ENCODE measurements around the gene CHEK1. TPM values are rescaled to one million over a fixed set of nuclear protein-coding genes. Genes with fewer than 3 reads are reported as not detected.

The CHEK1 gene
- total and polyA plus RNA-seq, 2 donors (not counting 3 experiments of a cell fraction or from before 2014, with no cell fraction given): 15.0 to 66.1 TPM

- no TSS peak for BruUV-seq (replicated peaks)
- no peak for FAIRE-seq
- Histone ChIP-seq H3K9me1 (replicated peaks; ENCODE audit: control insufficient read depth, extremely low read depth, insufficient read depth, low read length) (no peaks in the 10 kb centered on the region), H3K9ac (replicated peaks; ENCODE audit: extremely low read depth, insufficient read depth, low read length) (peak overlapping the region; percentile 64), H3K36me3 (ENCODE audit: control insufficient read depth in 2 of 2, extremely low read depth in 1 of 2, insufficient read depth in 2 of 2, low read length in 2 of 2) (peaks cover 0 to 6% of the 10 kb centered on the region in 2 experiments), H3K4me3 (replicated peaks in 1 of 3; ENCODE audit: insufficient read depth in 1 of 3, low read depth in 1 of 3, low read length in 3 of 3) (peak overlapping the region; percentile 24 to 91 (median 60)), H3K4me2 (ENCODE audit: insufficient read depth, low read length) (peak overlapping the region; percentile 96), H3K79me2 (ENCODE audit: control insufficient read depth, insufficient read depth, low read length) (peaks cover 15% of the 10 kb centered on the region), H2AFZ (ENCODE audit: low read depth, low read length) (peak overlapping the region; percentile 24), H3K27ac (ENCODE audit: insufficient read depth, low read depth, low read length) (peak overlapping the region; percentile 49), H3K27me3 (ENCODE audit: control insufficient read depth in 2 of 2, insufficient read depth in 2 of 2, low read length in 2 of 2) (no peaks in the 10 kb centered on the region), H3K4me1 (ENCODE audit: control insufficient read depth, extremely low read depth, insufficient read depth, low read length) (peaks cover 18% of the 10 kb centered on the region), H3K9me3 (replicated peaks; ENCODE audit: control insufficient read depth, insufficient read depth, low read length) (no peaks in the 10 kb centered on the region), H4K20me1 (replicated peaks; ENCODE audit: control insufficient read depth, extremely low read depth, insufficient read depth, low read length) (no peaks in the 10 kb centered on the region)
- CTCF ChIA-PET: interaction anchor here (0.7 to 7.0 kb wide), 7 partner anchors 16 to 253 kb away, joined by 3 to 44 read pairs (median 3); no protein-coding TSS in a partner anchor
- intact Hi-C loops (cut with micrococcal nuclease) (loop anchor here (5.0 kb wide), 1 partner anchor 130 kb away; the partner anchor contains the start of gene FEZ1), dilution Hi-C loops (cut with MboI; ENCODE audit: extremely low pct_ligation_motif_present, low sequenced_read_pairs) (no loop called here)
- POLR2A ChIA-PET: no interaction called here
- TF ChIP-seq FOS (IDR thresholded peaks at IDR 0.05; ENCODE audit: borderline replicate concordance, insufficient read depth, low read length) (peak; percentile 56), GATA2 (IDR thresholded peaks at IDR 0.05; ENCODE audit: insufficient read depth, insufficient read length, low read depth, low read length) (no peak)
- peak; percentile 45 for DNase-seq (ENCODE audit: low read depth, low spot score)
Observed at GRCh38 chr11:125627236-125627910, 2.4 kb downstream of the CHEK1 start.

DNA sequence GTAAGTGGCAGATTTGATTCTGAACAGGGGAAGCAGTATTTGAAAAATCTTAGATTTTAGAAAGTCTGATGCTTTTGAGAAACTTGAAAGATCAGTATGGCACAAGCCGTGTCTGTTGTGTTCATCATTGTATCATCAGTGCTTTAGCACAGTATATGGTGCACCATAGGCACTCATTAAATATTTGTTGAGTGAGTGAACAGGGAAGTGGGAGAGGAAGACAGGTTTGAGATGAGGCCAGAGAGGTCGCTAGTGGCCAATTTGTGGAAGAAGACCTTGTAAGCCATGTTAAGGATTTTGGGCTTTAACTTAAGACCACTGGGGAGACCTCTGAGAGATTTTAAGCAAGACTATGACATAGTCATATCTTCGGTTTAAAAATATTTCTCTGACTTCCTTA lies 12.9 kb downstream of the CHEK1 start:
- TF ChIP-seq CTCF (IDR thresholded peaks at IDR 0.05; ENCODE audit: extremely low read depth in 1 of 2, insufficient read depth in 1 of 2, low read depth in 1 of 2, low read length in 2 of 2) (no peak), POLR2A (IDR thresholded peaks at IDR 0.05; ENCODE audit: low read depth, low read length) (no peak), MYC (IDR thresholded peaks at IDR 0.05; ENCODE audit: low read depth, low read length) (no peak), GATA2 (IDR thresholded peaks at IDR 0.05; ENCODE audit: insufficient read depth, insufficient read length, low read depth, low read length) (no peak), FOS (IDR thresholded peaks at IDR 0.05; ENCODE audit: borderline replicate concordance, insufficient read depth, low read length) (no peak), EZH2 (IDR thresholded peaks at IDR 0.05; ENCODE audit: borderline replicate concordance, low read depth, low read length, severe bottlenecking) (no peak), JUN (IDR thresholded peaks at IDR 0.05; ENCODE audit: borderline replicate concordance, insufficient read depth, insufficient read length, low read depth) (no peak), POLR2AphosphoS5 (IDR thresholded peaks at IDR 0.05; ENCODE audit: insufficient read depth, low read depth, low read length) (no peak)
- TF ChIP-seq, protein P1, sequence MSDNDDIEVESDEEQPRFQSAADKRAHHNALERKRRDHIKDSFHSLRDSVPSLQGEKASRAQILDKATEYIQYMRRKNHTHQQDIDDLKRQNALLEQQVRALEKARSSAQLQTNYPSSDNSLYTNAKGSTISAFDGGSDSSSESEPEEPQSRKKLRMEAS (IDR thresholded peaks at IDR 0.05; ENCODE audit: insufficient read depth, insufficient read length): no peak
- POLR2A ChIA-PET: no interaction called here
- Histone ChIP-seq H3K4me2 (ENCODE audit: insufficient read depth, low read length) (no peak overlapping the region), H3K4me3 (replicated peaks in 1 of 3; ENCODE audit: insufficient read depth in 1 of 3, low read depth in 1 of 3, low read length in 3 of 3) (no peak overlapping the region), H3K27me3 (ENCODE audit: control insufficient read depth in 2 of 2, insufficient read depth in 2 of 2, low read length in 2 of 2) (no peaks in the 10 kb centered on the region), H2AFZ (ENCODE audit: low read depth, low read length) (no peak overlapping the region), H3K9ac (replicated peaks; ENCODE audit: extremely low read depth, insufficient read depth, low read length) (no peak overlapping the region), H3K27ac (ENCODE audit: insufficient read depth, low read depth, low read length) (no peak overlapping the region), H3K36me3 (ENCODE audit: control insufficient read depth in 2 of 2, extremely low read depth in 1 of 2, insufficient read depth in 2 of 2, low read length in 2 of 2) (peaks cover 2 to 37% of the 10 kb centered on the region in 2 experiments), H3K9me3 (replicated peaks; ENCODE audit: control insufficient read depth, insufficient read depth, low read length) (no peaks in the 10 kb centered on the region), H3K9me1 (replicated peaks; ENCODE audit: control insufficient read depth, extremely low read depth, insufficient read depth, low read length) (no peaks in the 10 kb centered on the region), H3K79me2 (ENCODE audit: control insufficient read depth, insufficient read depth, low read length) (no peaks in the 10 kb centered on the region), H4K20me1 (replicated peaks; ENCODE audit: control insufficient read depth, extremely low read depth, insufficient read depth, low read length) (no peaks in the 10 kb centered on the region), H3K4me1 (ENCODE audit: control insufficient read depth, extremely low read depth, insufficient read depth, low read length) (no peaks in the 10 kb centered on the region)
- dilution Hi-C loops (cut with MboI; ENCODE audit: extremely low pct_ligation_motif_present, low sequenced_read_pairs): no loop called here
- CTCF ChIA-PET: interaction anchor here (1.3 to 1.4 kb wide), 3 partner anchors 14 to 42 kb away, joined by 4 to 5 read pairs (median 5); no protein-coding TSS in a partner anchor
- intact Hi-C loops (cut with micrococcal nuclease): no loop called here
- FAIRE-seq (no peak), DNase-seq (ENCODE audit: low read depth, low spot score) (no peak)
- BruUV-seq (replicated peaks): no TSS peak
